Hepatocyte (in vitro differentiated cells): ENCODE results near the gene BEST1. TPM values are rescaled to one million over a fixed set of nuclear protein-coding genes. Genes with fewer than 3 reads are reported as not detected.

Source experiments
- DNase-seq: peaks from one replicate; pipeline ENCODE4 v3.0.0-alpha.2; 2016; ENCODE audit warnings: low spot score
- H2AFZ ChIP-seq: fragments of 200-600 bp; sonication (generic); 2 replicates; pipeline ENCODE4 v1.6.0; 2016; ENCODE audit warnings: antibody characterized with exemption, mild to moderate bottlenecking
- H3K27ac ChIP-seq: fragments of 200-600 bp; sonication (generic); 2 replicates; pipeline ENCODE4 v1.5.1; 2016; ENCODE audit warnings: mild to moderate bottlenecking
- H3K27me3 ChIP-seq: fragments of 200-600 bp; sonication (generic); 2 replicates; pipeline ENCODE4 v1.6.1; 2016
- H3K36me3 ChIP-seq: fragments of 200-600 bp; sonication (generic); replicated peaks from 2 replicates; pipeline ENCODE4 v1.5.1; 2016; ENCODE audit warnings: low read depth; ENCODE audit not compliant: insufficient read depth
- H3K4me1 ChIP-seq: fragments of 200-600 bp; sonication (generic); 2 replicates; pipeline ENCODE4 v1.5.1; 2016; ENCODE audit warnings: mild to moderate bottlenecking, moderate library complexity; ENCODE audit not compliant: insufficient read depth
- H3K4me2 ChIP-seq: fragments of 200-600 bp; sonication (generic); 2 replicates; pipeline ENCODE4 v1.6.0; 2016
- H3K4me3 ChIP-seq: fragments of 200-600 bp; sonication (generic); 2 replicates; pipeline ENCODE4 v1.5.1; 2016; ENCODE audit warnings: mild to moderate bottlenecking
- H3K79me2 ChIP-seq: fragments of 200-600 bp; sonication (generic); 2 replicates; pipeline ENCODE4 v1.6.0; 2017; ENCODE audit warnings: mild to moderate bottlenecking
- H3K9me2 ChIP-seq: fragments of 200-600 bp; sonication (generic); replicated peaks from 2 replicates; pipeline ENCODE4 v1.6.0; 2017; ENCODE audit warnings: mild to moderate bottlenecking; ENCODE audit not compliant: insufficient read depth
- H3K9me3 ChIP-seq: fragments of 200-600 bp; sonication (generic); 2 replicates; pipeline ENCODE4 v1.5.1; 2016; ENCODE audit warnings: low read depth, mild to moderate bottlenecking
- H4K20me1 ChIP-seq: fragments of 200-600 bp; sonication (generic); 2 replicates; pipeline ENCODE4 v1.6.0; 2016; ENCODE audit warnings: mild to moderate bottlenecking; ENCODE audit not compliant: insufficient read depth, poor library complexity, severe bottlenecking
- CTCF ChIP-seq: fragments of 200-600 bp; sonication (generic); IDR thresholded peaks from 2 replicates; pipeline ENCODE4 v1.5.1; 2016; ENCODE audit warnings: antibody characterized with exemption, mild to moderate bottlenecking; ENCODE audit not compliant: poor library complexity
- EZH2 ChIP-seq: fragments of 200-600 bp; sonication (generic); IDR thresholded peaks from 2 replicates; pipeline ENCODE4 v1.6.1; 2016; ENCODE audit warnings: antibody characterized with exemption, mild to moderate bottlenecking, borderline replicate concordance
- EZH2phosphoT487 ChIP-seq: fragments of 200-600 bp; sonication (generic); IDR thresholded peaks from one replicate; pipeline ENCODE4 v1.6.1; 2018; ENCODE audit warnings: antibody characterized with exemption, mild to moderate bottlenecking, low read depth, moderate library complexity; ENCODE audit not compliant: unreplicated experiment, severe bottlenecking
- WGBS: methylation state at CpG from one replicate; pipeline ENCODE4 v1.1.6; 2016; ENCODE audit warnings: low lambda C conversion rate; ENCODE audit errors: missing lambda C conversion rate; 5-methylcytosine and 5-hydroxymethylcytosine counted together
- polyA plus RNA-seq: library from polyadenylated mRNA; unstranded; fragments of >200 nt; fragmentation: Nextera tagmentation; extraction: Ambion mirVana; gene quantifications from 2 replicates; pipeline ENCODE4 v1.2.1, GENCODE V29; 2016
- total RNA-seq: library from RNA; depleted of rRNA; stranded (reverse); fragments of >200 nt; gene quantifications from 2 replicates; pipeline ENCODE4 v1.2.3, GENCODE V29; 2014

Gene BEST1
- total and polyA plus RNA-seq, 2 experiments from 2014 or later: 3.5 to 5.7 TPM

- peak overlapping the region; percentile 98 for H3K27ac ChIP-seq
- WGBS: 87% methylated on average over 7 of the region's 7 CpGs
- H2AFZ ChIP-seq: no peak overlapping the region
- DNase-seq: no peak
- H3K79me2 ChIP-seq: peaks cover 52% of the 10 kb centered on the region
- peaks cover 57% of the 10 kb centered on the region for H3K4me1 ChIP-seq
- peak overlapping the region; percentile 89 for H3K4me2 ChIP-seq
- H3K9me3 ChIP-seq: no peaks in the 10 kb centered on the region
- H3K4me3 ChIP-seq: no peak overlapping the region
- no peaks in the 10 kb centered on the region for H3K36me3 ChIP-seq
- no peaks in the 10 kb centered on the region for H3K27me3 ChIP-seq
- peaks cover 29% of the 10 kb centered on the region for H4K20me1 ChIP-seq
- no peaks in the 10 kb centered on the region for H3K9me2 ChIP-seq
- TF ChIP-seq EZH2 (no peak), CTCF (no peak), EZH2phosphoT487 (no peak)
Measured at GRCh38 chr11:61969391-61969758, 19.2 kb downstream of the BEST1 start.

GRCh38 chr11:61969838-61970662, 19.9 kb downstream of the BEST1 start:
- Histone ChIP-seq H3K4me1 (peaks cover 64% of the 10 kb centered on the region), H3K9me2 (no peaks in the 10 kb centered on the region), H3K27me3 (no peaks in the 10 kb centered on the region), H3K27ac (peak overlapping the region; percentile 98), H2AFZ (no peak overlapping the region), H3K4me2 (no peak overlapping the region), H3K4me3 (no peak overlapping the region), H3K36me3 (no peaks in the 10 kb centered on the region), H3K9me3 (no peaks in the 10 kb centered on the region), H4K20me1 (peaks cover 22% of the 10 kb centered on the region), H3K79me2 (peaks cover 45% of the 10 kb centered on the region)
- DNase-seq: no peak
- TF ChIP-seq EZH2 (no peak), EZH2phosphoT487 (no peak), CTCF (no peak)
- WGBS: 96% methylated on average over 2 of the region's 2 CpGs

GRCh38 chr11:61971248-61972111, 21.3 kb downstream of the BEST1 start:
- Histone ChIP-seq H2AFZ (no peak overlapping the region), H3K36me3 (no peaks in the 10 kb centered on the region), H3K79me2 (peaks cover 34% of the 10 kb centered on the region), H3K4me1 (peaks cover 75% of the 10 kb centered on the region), H3K27me3 (no peaks in the 10 kb centered on the region), H3K9me3 (no peaks in the 10 kb centered on the region), H3K27ac (peak overlapping the region; percentile 98), H3K4me2 (peak overlapping the region; percentile 34), H3K9me2 (no peaks in the 10 kb centered on the region), H3K4me3 (no peak overlapping the region), H4K20me1 (peaks cover 8% of the 10 kb centered on the region)
- DNase-seq: peak; percentile 97
- 36% methylated on average over 16 of the region's 16 CpGs for WGBS
- no peak for TF ChIP-seq EZH2

GRCh38 chr11:61972112-61972671, 22.0 kb downstream of the BEST1 start:
- H3K79me2 ChIP-seq: peaks cover 27% of the 10 kb centered on the region
- H4K20me1 ChIP-seq: peaks cover under 1% of the 10 kb centered on the region
- H3K27ac ChIP-seq: peak overlapping the region; percentile 98
- peaks cover 75% of the 10 kb centered on the region for H3K4me1 ChIP-seq
- H3K9me3 ChIP-seq: no peaks in the 10 kb centered on the region
- TF ChIP-seq CTCF (no peak), EZH2 (no peak), EZH2phosphoT487 (no peak)
- H3K4me2 ChIP-seq: peak overlapping the region; percentile 64
- 45% methylated on average over 7 of the region's 7 CpGs for WGBS
- no peak for DNase-seq
- H3K27me3 ChIP-seq: no peaks in the 10 kb centered on the region
- H3K9me2 ChIP-seq: no peaks in the 10 kb centered on the region
- H2AFZ ChIP-seq: no peak overlapping the region
- H3K4me3 ChIP-seq: no peak overlapping the region
- H3K36me3 ChIP-seq: no peaks in the 10 kb centered on the region
